Thymus (tissue), 11 donors: ENCODE results near the gene PKDREJ. TPM values are rescaled to one million over a fixed set of nuclear protein-coding genes. Genes with fewer than 3 reads are reported as not detected.

ENCODE experiments used
- DNase-seq, 9 donors: peaks; one replicate each; pipeline ENCODE4 v3.0.0-alpha.2; 2013; ENCODE audit warnings: low spot score in 9 of 9, low read depth in 6 of 9, missing footprints in 1 of 9
- H3K27ac ChIP-seq, 2 donors: one replicate each; pipeline ENCODE4 v1.5.1; 2013; ENCODE audit warnings: control low read depth in 1 of 2, low read depth in 1 of 2, low read length in 1 of 2, mild to moderate bottlenecking in 1 of 2, moderate library complexity in 1 of 2
- H3K27me3 ChIP-seq, 2 donors: one replicate each; pipeline ENCODE4 v1.5.1; 2013; ENCODE audit warnings: low read length in 1 of 2; ENCODE audit not compliant: control insufficient read depth in 2 of 2, insufficient read depth in 1 of 2
- H3K36me3 ChIP-seq, 2 donors: one replicate each; pipeline ENCODE4 v1.5.1; 2013; ENCODE audit warnings: low read length in 1 of 2, mild to moderate bottlenecking in 1 of 2, moderate library complexity in 1 of 2; ENCODE audit not compliant: control insufficient read depth in 2 of 2, insufficient read depth in 2 of 2
- H3K4me1 ChIP-seq, 2 donors: one replicate each; pipeline ENCODE4 v1.5.1; 2013; ENCODE audit warnings: low read length in 2 of 2; ENCODE audit not compliant: control insufficient read depth in 2 of 2, insufficient read depth in 2 of 2
- H3K4me3 ChIP-seq, 2 donors: one replicate each; pipeline ENCODE4 v1.5.1; 2013; ENCODE audit warnings: low read length in 2 of 2, control low read depth in 1 of 2, mild to moderate bottlenecking in 1 of 2
- H3K9me3 ChIP-seq, 2 donors: one replicate each; pipeline ENCODE4 v1.5.1; 2013; ENCODE audit warnings: low read length in 1 of 2, mild to moderate bottlenecking in 1 of 2; ENCODE audit not compliant: control insufficient read depth in 2 of 2, insufficient read depth in 1 of 2
- WGBS: extraction: QIAGEN DNeasy Blood & Tissue Kit; methylation state at CpG from one replicate; pipeline ENCODE4 v1.1.7; 2013; 5-methylcytosine and 5-hydroxymethylcytosine counted together
- polyA plus RNA-seq: library from polyadenylated mRNA; stranded (reverse); fragments of 200-250 nt; gene quantifications from one replicate; pipeline ENCODE4 v1.2.3, GENCODE V29; 2013
- total RNA-seq: library from RNA; stranded (reverse); fragments of 120-200 nt; gene quantifications from one replicate; pipeline ENCODE4 v1.2.4, GENCODE V29; 2013
- donor health status: healthy.

Gene PKDREJ
- total and polyA plus RNA-seq, 2 donors = 0.02 TPM; not detected in 1

DNA sequence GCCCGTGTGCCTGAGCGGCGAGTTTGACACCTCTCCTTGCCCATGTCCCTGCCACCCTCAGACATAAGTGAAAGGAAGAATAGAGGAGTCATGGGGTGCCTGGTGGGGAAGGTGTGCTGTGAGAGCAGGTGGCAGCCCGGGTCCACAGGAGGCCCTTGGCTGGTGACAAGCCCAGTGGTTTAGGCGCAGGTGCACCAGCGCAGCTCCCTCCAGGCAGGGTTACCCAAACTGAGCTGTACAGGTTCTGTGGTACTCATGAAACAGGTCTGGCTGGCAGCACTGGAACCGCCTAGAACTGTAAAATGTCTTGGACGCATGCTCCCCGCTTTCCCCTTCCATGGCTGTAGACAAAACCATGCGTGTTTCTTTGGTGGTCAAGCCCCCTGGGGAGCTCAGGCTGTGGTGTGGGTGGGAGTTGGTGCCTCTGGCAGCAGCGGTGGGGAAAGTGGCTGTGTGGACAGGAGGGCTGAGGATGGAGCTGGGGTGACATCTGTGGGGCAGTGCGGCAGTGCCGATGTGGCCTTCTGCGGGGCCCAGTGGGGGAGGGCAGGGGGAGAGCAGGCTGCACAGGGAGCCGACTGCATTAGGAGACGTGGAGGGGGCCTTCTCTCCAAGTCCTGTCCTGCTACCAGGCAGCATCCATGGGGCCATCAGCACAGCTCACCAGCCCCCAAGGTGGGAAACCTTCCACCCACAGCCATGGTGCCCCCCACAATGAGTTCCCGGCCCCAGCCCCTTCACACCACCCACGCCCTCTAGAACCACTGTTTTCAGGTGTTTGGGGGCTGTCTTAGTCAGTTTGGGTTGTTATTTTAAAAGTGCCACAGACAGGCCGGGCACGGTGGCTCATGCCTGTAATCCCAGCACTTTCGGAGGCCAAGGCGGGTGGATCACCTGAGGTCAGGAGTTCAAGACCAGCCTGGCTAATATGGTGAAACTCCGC, 28.0 kb upstream of the PKDREJ start:
- no peak overlapping the region for H3K4me3 ChIP-seq
- WGBS = 96% methylated on average over 23 of the region's 23 CpGs
- peaks cover 0 to 4% of the 10 kb centered on the region in 2 donors for H3K9me3 ChIP-seq
- no peak for DNase-seq
- H3K27ac ChIP-seq = no peak overlapping the region
- peaks cover 20 to 38% of the 10 kb centered on the region in 2 donors for H3K4me1 ChIP-seq
- H3K27me3 ChIP-seq = peaks cover 0 to 6% of the 10 kb centered on the region in 2 donors
- no peaks in the 10 kb centered on the region for H3K36me3 ChIP-seq

DNA sequence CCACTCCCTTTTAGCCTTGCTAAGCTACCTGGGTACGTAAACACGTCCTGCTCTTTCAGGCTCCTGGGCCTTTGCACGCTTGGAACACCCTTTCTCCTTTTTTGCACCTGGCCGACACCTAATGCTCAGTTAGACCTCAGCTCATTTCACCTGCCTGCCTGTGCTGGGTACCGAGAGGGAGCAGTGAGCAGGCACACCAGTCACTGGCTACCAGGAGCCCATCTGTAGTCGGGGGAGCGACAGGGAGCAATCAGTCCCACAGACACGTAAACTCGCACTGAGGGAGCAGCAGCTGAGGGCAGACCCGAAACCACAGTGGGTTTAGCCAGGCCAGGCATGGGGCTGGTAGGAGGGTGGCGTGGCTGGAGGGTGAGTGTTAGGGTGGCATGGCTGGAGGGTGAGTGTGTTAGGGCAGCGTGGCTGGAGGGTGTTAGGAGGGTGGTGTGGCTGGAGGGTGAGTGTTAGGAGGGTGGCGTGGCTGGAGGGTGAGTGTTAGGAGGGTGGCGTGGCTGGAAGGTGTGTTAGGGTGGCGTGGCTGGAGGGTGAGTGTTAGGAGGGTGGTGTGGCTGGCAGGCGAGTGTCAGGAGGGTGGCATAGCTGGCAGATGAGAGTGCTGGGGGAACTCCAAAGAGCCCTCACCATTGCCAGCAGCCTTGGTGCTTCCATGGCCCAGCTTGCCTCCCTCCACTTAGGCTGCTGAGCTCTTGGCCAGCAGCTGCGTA, 27.1 kb upstream of the PKDREJ start:
- Histone ChIP-seq H3K4me1 (peaks cover 12 to 30% of the 10 kb centered on the region in 2 donors), H3K27ac (no peak overlapping the region), H3K36me3 (no peaks in the 10 kb centered on the region), H3K9me3 (peaks cover 0 to 4% of the 10 kb centered on the region in 2 donors), H3K27me3 (peaks cover 0 to 6% of the 10 kb centered on the region in 2 donors), H3K4me3 (no peak overlapping the region)
- WGBS = 94% methylated on average over 17 of the region's 17 CpGs
- DNase-seq = no peak

DNA sequence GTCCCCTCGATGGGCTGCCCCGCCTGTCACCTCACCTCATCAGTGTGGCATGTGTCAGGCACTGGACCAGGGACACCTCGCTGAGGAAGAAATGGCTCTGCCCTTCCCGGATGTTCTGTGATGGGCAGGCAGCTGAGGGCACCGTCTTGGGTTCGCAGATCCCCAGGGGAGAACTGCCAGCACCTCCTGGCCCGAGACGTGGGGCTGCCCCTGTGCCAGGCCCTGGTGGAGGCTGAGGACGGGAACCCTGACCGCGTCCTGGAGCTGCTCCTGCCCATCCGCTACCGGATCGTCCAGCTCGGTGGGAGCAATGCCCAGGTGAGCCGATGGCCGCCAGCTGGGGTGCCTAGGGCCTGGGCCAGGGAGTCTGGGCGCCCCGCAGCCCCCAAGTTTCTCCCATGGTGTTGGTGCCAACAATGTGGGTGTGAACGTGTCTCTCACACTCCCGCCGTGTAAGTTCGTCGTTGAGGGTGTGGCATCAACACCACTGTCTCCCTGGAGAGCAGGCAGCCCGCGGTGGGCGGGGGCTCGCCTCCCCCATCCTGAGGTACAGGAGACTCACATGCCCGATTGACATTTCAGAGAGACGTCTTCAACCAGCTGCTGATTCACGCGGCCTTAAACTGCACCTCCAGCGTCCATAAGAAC, 26.2 kb upstream of the PKDREJ start:
- Histone ChIP-seq H3K27me3 (peaks cover 0 to 6% of the 10 kb centered on the region in 2 donors), H3K4me1 (peaks cover 11 to 24% of the 10 kb centered on the region in 2 donors), H3K4me3 (no peak overlapping the region), H3K9me3 (peaks cover 0 to 4% of the 10 kb centered on the region in 2 donors), H3K36me3 (no peaks in the 10 kb centered on the region), H3K27ac (no peak overlapping the region)
- 97% methylated on average over 33 of the region's 33 CpGs for WGBS
- DNase-seq = no peak

DNA sequence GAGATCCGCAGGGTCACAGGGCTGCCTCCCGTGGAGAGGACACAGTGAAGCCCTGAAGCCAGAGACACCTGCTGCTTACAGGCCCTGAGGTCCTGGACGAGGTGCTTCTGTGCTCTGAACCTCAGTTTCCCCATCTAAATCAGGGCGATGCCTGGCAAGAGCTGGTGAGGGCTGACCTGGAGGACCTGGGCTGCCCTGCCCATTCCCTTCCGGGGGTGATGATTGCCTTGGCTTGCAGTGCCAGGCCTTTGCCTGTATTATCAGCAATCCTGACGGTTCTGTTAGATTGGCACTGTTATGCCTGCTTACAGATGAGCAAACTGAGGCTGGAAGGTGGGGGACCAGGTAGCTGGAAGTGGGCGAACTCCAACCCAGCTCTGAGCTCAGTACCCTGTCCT, 25.7 kb upstream of the PKDREJ start:
- Histone ChIP-seq H3K9me3 (peaks cover 0 to 4% of the 10 kb centered on the region in 2 donors), H3K36me3 (no peaks in the 10 kb centered on the region), H3K27me3 (peaks cover 0 to 6% of the 10 kb centered on the region in 2 donors), H3K27ac (no peak overlapping the region), H3K4me1 (peaks cover 11 to 21% of the 10 kb centered on the region in 2 donors), H3K4me3 (no peak overlapping the region)
- 97% methylated on average over 7 of the region's 7 CpGs for WGBS
- DNase-seq = no peak

DNA sequence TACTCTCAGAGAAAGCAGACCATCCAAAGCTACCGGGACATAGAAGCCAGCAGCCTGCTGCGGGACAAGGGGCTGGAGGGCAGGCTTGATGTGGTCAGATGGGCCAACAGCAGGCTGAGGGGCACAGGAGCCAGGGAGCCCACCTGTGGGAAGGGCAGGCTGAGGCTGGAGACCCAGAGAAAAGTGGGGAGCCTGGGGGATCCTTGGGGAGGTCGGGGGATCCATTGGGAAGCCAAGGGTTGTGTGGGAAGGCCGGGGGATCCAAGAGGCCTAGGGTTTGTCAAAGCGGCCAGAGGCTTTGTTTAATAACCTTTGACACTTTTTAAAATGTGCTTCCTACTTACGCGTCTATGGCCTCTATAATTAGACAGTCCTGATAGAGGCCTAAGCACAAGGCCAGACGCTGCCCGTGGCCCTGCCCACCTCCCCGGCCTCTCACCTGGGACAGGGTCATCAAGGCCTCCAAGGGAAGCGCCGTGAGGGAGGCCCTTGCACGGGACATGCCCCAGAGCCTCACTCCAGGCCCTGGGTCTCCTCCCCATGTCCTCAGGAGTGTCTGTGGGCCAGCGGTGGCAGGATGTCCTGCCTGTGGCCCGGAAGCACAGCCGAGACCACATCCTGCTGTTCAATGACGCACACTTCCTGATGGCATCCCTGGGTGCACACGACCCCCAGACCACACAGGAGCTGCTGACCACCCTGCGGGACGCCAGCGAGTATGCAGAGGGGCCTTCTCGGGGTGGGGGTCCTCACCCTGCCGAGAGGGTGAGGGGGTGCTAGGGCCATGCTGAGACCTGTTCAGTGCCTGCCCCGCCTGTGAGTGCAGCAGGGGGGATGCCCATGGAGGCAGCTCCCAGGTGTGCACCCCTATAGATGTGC, 25.0 kb upstream of the PKDREJ start:
- no peak for DNase-seq
- Histone ChIP-seq H3K27ac (no peak overlapping the region), H3K27me3 (peaks cover 0 to 6% of the 10 kb centered on the region in 2 donors), H3K4me3 (no peak overlapping the region), H3K36me3 (no peaks in the 10 kb centered on the region), H3K9me3 (peaks cover 0 to 4% of the 10 kb centered on the region in 2 donors), H3K4me1 (peaks cover 4 to 13% of the 10 kb centered on the region in 2 donors)
- 54% methylated on average over 24 of the region's 24 CpGs for WGBS

DNA sequence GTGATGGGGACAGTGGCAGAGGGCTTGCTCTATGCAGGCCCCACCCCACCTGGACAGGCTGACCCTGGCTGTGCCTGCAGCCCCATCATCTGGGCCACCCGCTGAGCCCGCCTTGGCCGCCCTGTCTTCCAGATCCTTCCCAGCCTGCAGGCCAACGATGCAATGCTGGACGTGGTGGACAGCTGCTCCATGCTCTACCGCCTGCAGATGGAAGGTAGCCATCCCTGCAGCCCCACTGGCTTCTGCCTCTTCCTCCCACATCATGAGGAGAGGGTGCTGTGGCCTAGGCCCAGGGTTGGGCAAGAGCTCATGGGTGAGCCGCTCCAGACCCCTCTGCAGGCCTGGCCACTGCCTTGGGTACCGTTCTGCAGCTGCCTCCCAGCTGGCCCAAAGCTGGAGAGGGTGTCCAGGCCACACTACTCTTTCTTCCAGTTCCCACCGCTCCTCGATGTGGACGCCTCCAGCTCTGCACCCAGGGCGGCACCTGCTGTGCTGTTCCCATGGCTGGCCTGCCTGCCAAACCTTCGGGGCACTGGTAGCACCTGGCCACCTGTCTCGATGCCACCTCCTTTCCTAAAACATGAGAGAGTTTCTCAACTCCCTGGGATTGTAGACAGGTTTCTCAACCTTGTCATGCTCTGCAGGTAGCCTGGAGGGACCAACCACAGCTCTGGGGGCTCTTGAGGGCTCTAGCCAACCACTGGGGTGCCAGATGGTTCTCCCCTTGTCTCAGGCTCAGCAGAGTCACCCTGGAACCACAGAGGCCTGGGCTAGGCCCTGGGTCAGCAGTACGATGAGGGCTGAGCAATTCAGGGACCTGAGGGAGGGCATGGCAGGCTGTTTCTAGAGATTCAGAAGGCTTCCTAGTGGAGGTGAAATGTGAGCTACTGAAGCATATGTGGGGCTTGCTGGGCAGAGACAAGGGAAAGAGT, 24.1 kb upstream of the PKDREJ start:
- WGBS = 96% methylated on average over 15 of the region's 15 CpGs
- no peaks in the 10 kb centered on the region for H3K36me3 ChIP-seq
- no peak overlapping the region for H3K27ac ChIP-seq
- DNase-seq = no peak
- H3K4me3 ChIP-seq = no peak overlapping the region
- H3K4me1 ChIP-seq = peaks cover 0 to 7% of the 10 kb centered on the region in 2 donors
- peaks cover 0 to 6% of the 10 kb centered on the region in 2 donors for H3K27me3 ChIP-seq
- H3K9me3 ChIP-seq = peaks cover 0 to 4% of the 10 kb centered on the region in 2 donors

DNA sequence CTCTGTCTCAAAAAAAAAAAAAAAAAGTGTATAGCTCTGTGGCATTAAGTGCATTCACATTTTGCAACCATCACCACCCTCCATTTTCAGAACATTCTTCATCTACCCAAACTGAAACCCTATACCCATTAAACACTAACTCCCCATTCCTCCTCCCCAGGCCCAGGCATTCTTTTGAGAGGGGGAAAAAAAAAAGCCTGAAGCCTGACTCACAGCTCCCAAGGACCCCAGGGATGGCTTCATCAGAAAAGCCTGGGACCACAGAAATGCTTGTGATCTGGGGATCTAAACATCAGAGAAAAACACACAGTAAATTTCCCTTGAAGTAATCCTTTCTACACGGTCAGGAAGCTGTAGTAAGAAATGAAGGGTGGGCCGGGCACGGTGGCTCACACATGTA, 22.9 kb upstream of the PKDREJ start:
- WGBS = 89% methylated on average over 3 of the region's 3 CpGs
- peaks cover 0 to 7% of the 10 kb centered on the region in 2 donors for H3K4me1 ChIP-seq
- peaks cover 0 to 6% of the 10 kb centered on the region in 2 donors for H3K27me3 ChIP-seq
- no peaks in the 10 kb centered on the region for H3K9me3 ChIP-seq
- DNase-seq = no peak
- no peaks in the 10 kb centered on the region for H3K36me3 ChIP-seq
- H3K27ac ChIP-seq = no peak overlapping the region
- H3K4me3 ChIP-seq = no peak overlapping the region
